ENCODE measurements around the gene ZBTB46.

Gene ZBTB46

DNA sequence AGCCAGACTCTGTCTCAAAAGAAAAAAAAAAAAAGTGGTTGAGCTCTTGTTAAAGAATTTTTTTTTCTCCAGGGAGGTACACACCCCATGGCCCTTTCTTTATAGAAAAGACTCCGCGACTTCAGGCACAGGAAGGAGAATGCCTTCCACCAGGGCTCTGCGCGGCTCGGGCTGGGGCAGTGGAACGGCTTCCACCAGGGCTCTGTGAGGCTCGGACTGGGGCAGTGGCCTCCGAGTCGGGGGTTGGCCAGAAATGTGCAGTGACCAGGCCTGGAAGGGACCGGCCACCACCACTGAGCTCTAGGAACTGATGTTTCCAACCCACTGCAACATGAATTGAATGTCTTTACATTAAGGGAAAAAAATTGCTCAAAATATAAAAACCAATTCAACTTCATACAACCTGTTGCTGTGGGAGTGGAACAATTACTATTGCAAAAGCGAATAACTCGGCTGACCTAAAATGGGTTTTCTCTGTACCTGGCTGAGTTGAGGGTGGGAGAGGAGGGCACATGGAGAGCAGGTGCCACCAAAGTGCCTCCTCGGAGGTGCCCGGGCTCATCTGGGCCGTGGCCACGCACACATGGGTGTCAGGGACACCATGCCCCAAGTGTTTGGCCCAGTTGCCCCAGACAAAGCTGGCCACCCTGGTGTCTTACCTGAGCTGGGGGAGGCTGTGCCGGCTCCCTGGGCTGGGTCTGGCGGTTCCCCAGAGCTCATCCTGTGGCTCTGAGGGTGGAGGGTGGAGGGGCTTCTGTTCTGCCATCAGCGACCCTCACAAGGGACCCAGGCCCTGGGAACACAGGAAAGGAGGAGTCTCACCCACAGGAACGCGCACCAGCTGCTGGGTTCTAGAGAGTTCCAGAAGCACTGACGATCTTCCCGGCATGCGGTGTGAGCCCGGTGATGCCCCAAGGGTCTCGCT is 62.2 kb downstream of the ZBTB46 start:
- no peak for DNase-seq (ENCODE audit: low read depth in 3 of 3, low spot score in 1 of 3)

DNA sequence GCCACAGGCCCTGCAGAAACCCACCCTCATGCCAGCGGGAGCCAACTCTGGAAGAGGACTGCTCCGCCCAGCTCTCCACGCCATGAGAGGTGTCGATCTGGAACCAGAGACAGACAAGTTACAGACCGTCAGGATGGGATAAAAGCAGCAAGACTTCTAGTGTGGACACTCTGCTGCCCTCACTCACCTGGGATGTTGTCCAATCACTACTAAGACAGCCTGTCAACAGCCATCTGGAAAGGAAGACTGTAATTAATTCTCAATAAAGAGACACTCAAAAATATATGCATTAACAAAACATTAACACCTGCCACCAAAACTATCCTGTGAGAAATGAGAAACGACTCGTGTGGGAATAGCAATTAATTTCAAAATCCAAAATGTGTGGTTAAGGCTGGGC is 63.2 kb downstream of the ZBTB46 start:
- no peak for DNase-seq (ENCODE audit: low read depth in 3 of 3, low spot score in 1 of 3)

GRCh38 chr20:63767456-63767855 is 63.6 kb downstream of the ZBTB46 start:
- DNase-seq (ENCODE audit: low read depth in 3 of 3, low spot score in 1 of 3) = no peak

GRCh38 chr20:63766695-63767426 is 64.2 kb downstream of the ZBTB46 start:
- no peak for DNase-seq (ENCODE audit: low read depth in 3 of 3, low spot score in 1 of 3)

GRCh38 chr20:63765902-63766301 is 65.2 kb downstream of the ZBTB46 start:
- DNase-seq (ENCODE audit: low read depth in 3 of 3, low spot score in 1 of 3) = no peak

GRCh38 chr20:63765082-63765873 is 65.8 kb downstream of the ZBTB46 start:
- DNase-seq (ENCODE audit: low read depth in 3 of 3, low spot score in 1 of 3) = no peak

DNA sequence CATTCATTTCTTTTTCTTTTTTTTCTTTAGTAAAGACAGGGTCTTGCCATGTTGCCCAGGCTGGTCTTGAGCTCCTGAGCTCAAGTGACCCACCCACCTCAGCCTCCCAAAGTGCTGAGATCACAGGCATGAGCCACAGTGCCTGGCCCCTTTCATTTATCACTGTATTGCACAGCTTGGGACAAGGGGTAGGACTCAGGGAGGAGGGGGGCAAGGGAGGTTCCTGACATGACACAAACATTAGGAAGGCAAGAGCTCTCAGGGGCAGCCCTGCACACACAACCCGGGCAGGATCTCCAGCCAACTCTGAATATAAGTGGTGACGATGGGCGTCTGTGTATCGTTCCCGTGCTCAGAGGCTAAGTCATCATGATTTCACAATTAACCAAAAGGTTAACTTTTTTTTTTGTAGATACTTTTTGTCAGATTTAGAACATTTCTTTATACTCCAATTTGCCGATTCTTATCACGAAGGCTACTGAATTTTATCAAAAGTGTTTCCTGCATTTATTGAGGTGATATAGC is 71.6 kb downstream of the ZBTB46 start:
- no peak for DNase-seq (ENCODE audit: low read depth in 3 of 3, low spot score in 1 of 3)

GRCh38 chr20:63758152-63758551 is 72.9 kb downstream of the ZBTB46 start:
- no peak for DNase-seq (ENCODE audit: low read depth in 3 of 3, low spot score in 1 of 3)

DNA sequence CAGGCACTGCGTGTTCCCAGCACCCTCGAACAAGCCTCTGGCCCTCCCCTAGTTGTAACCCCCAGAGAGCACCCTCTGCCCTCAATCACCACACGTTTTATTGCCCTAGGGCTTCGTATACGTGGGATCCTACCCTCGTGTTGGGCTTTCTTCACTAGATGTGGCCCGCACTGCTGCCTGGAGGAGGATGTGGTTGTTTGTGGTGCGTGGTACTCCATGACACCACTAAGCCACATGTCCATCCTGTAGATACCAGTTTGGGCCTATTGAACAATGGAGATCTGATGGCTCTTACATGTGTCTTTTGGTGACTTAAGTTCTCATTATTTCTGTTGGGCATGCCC is 74.4 kb downstream of the ZBTB46 start:
- DNase-seq (ENCODE audit: low read depth in 3 of 3, low spot score in 1 of 3) = no peak

- DNase-seq (ENCODE audit: low read depth in 3 of 3, low spot score in 1 of 3) = no peak
These were observed 75.0 kb downstream of the ZBTB46 start for GRCh38 chr20:63755933-63756647.

DNA sequence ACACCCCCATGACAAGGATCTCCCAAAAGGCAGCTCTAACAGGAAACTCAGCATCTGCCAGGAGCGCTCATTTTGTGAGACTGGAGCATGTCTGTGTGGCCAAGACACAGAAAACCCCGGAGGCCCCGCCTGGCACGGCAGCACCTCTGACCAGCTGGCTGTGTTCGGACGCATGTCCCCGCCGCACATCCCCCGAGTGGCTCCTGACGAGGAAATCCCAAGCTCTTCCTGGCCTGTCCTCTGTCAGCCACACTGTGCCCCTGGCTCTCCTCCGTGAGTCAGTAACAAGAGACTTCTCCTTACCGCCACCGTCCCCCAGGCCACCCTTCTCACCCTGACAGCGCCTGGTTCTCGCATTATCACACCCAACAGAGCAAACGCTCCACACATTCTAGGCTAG is 77.1 kb downstream of the ZBTB46 start:
- no peak for DNase-seq (ENCODE audit: low read depth in 3 of 3, low spot score in 1 of 3)

- no peak for DNase-seq (ENCODE audit: low read depth in 3 of 3, low spot score in 1 of 3)
These were observed 77.7 kb downstream of the ZBTB46 start for GRCh38 chr20:63753381-63753780.

- DNase-seq (ENCODE audit: low read depth in 3 of 3, low spot score in 1 of 3) = no peak
These were observed 78.5 kb downstream of the ZBTB46 start for GRCh38 chr20:63752411-63753101.

GRCh38 chr20:63751471-63752271 is 79.4 kb downstream of the ZBTB46 start:
- no peak for DNase-seq (ENCODE audit: low read depth in 3 of 3, low spot score in 1 of 3)

- DNase-seq (ENCODE audit: low read depth in 3 of 3, low spot score in 1 of 3) = no peak
These were observed 80.1 kb downstream of the ZBTB46 start for GRCh38 chr20:63750807-63751470.

GRCh38 chr20:63749597-63750508 is 81.2 kb downstream of the ZBTB46 start:
- DNase-seq (ENCODE audit: low read depth in 3 of 3, low spot score in 1 of 3) = no peak

DNA sequence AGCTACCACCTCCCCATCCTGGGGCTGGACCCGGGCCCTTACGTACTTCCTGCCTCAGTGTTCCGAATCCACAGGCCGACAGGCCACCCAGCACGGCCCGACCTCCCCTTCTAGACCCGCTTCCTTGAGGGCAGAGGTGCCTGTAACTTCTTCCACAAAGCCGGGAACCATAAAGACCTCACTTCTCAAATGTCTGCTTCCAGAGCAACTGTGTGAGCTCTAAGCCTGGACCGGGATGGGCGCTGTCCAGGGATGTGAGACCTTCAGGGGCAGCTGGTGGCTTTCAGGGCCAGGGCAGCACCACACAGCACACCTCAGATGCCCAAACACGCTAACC is 82.2 kb downstream of the ZBTB46 start:
- no peak for DNase-seq (ENCODE audit: low read depth in 3 of 3, low spot score in 1 of 3)
